OCI-LY1 (cell line): ENCODE results near the gene EPHA1.

Source experiments
- H2AFZ ChIP-seq: fragments of 200-600 bp; sonication (generic), shearing (Covaris generic); 2 replicates; pipeline ENCODE4 v1.6.0; 2014; ENCODE audit warnings: antibody characterized with exemption, mild to moderate bottlenecking, low read length
- H3F3A ChIP-seq: fragments of 200-600 bp; sonication (generic), shearing (Covaris generic); 2 replicates; pipeline ENCODE4 v1.6.0; 2014; ENCODE audit warnings: mild to moderate bottlenecking, antibody characterized with exemption, low read length, moderate library complexity; ENCODE audit not compliant: insufficient read depth
- H3K27ac ChIP-seq: fragments of 200-600 bp; sonication (generic); 2 replicates; pipeline ENCODE4 v1.5.1; 2014; ENCODE audit warnings: low read length, mixed run types, mild to moderate bottlenecking, low read depth; ENCODE audit not compliant: poor library complexity, severe bottlenecking
- H3K27me3 ChIP-seq: fragments of 200-600 bp; sonication (generic); 2 replicates; pipeline ENCODE4 v1.6.0; 2014; ENCODE audit warnings: antibody characterized with exemption, mild to moderate bottlenecking, low read length, moderate library complexity; ENCODE audit not compliant: insufficient read depth
- H3K36me3 ChIP-seq: fragments of 200-600 bp; sonication (generic); 2 replicates; pipeline ENCODE4 v1.6.1; 2014; ENCODE audit warnings: mild to moderate bottlenecking, antibody characterized with exemption, low read length, moderate library complexity, mixed read lengths; ENCODE audit not compliant: insufficient read depth
- H3K4me1 ChIP-seq: fragments of 200-600 bp; sonication (generic); 2 replicates; pipeline ENCODE4 v1.5.1; 2014; ENCODE audit warnings: mild to moderate bottlenecking, low read length, moderate library complexity; ENCODE audit not compliant: insufficient read depth, severe bottlenecking
- H3K4me2 ChIP-seq: fragments of 200-600 bp; sonication (generic), shearing (Covaris generic); 2 replicates; pipeline ENCODE4 v1.6.1; 2014; ENCODE audit warnings: low read length
- H3K4me3 ChIP-seq: fragments of 200-600 bp; sonication (generic); 2 replicates; pipeline ENCODE4 v1.5.1; 2014; ENCODE audit warnings: low read length, low read depth, mild to moderate bottlenecking, mixed read lengths; ENCODE audit not compliant: poor library complexity, severe bottlenecking
- H3K79me2 ChIP-seq: fragments of 200-600 bp; shearing (Covaris generic); 2 replicates; pipeline ENCODE4 v1.6.1; 2016; ENCODE audit warnings: mixed run types, low read length, mixed read lengths; ENCODE audit not compliant: insufficient read depth
- H3K9ac ChIP-seq: fragments of 200-600 bp; sonication (generic), shearing (Covaris generic); 2 replicates; pipeline ENCODE4 v1.6.1; 2014; ENCODE audit warnings: mild to moderate bottlenecking, low read length, mixed read lengths
- H3K9me2 ChIP-seq: fragments of 200-600 bp; sonication (generic), shearing (Covaris generic); 2 replicates; pipeline ENCODE4 v1.6.1; 2014; ENCODE audit warnings: low read depth, mild to moderate bottlenecking, low read length, mixed read lengths
- H3K9me3 ChIP-seq: fragments of 200-600 bp; shearing (Covaris generic); 2 replicates; pipeline ENCODE4 v1.6.1; 2014; ENCODE audit warnings: low read length, mixed read lengths
- H4K20me1 ChIP-seq: fragments of 200-600 bp; sonication (generic), shearing (Covaris generic); 2 replicates; pipeline ENCODE4 v1.6.0; 2016; ENCODE audit warnings: mild to moderate bottlenecking, low read length; ENCODE audit not compliant: insufficient read depth
- CTCF ChIP-seq: fragments of 200-600 bp; sonication (generic), shearing (Covaris generic); IDR thresholded peaks from 2 replicates; pipeline ENCODE4 v1.5.1; 2017; ENCODE audit warnings: mild to moderate bottlenecking, antibody characterized with exemption, low read length, moderate library complexity, mixed read lengths
- EZH2 ChIP-seq: fragments of 200-600 bp; sonication (generic), shearing (Covaris generic); IDR thresholded peaks from 2 replicates; pipeline ENCODE4 v1.8.0; 2017; ENCODE audit warnings: borderline replicate concordance, mixed run types, mild to moderate bottlenecking, antibody characterized with exemption, low read length, moderate library complexity, mixed read lengths

EPHA1 gene

DNA sequence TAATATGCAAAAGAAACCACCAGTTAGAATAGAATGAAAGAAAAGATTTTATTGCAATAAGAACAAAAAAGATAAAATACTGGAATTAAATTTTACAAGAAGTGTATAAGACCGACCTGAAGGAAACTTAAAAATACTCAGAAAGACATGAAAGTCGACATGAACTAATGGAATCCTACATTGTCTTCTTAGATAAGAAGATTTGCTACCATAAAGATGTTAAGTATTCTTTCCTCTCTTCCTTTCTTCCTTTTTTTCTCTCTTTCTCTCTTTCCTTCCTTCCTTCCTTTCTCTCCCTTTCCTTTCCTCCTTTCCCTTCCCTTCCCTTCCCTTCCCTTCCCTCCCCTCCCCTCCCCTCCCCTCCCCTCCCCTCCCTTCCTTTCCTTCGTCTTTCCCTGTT is 41.1 kb upstream of the EPHA1 start:
- no peak overlapping the region for H3K4me2 ChIP-seq
- no peak overlapping the region for H3K9ac ChIP-seq
- H3K9me2 ChIP-seq: peaks cover 3% of the 10 kb centered on the region; the same call in 1 of the 2 replicates
- no peaks in the 10 kb centered on the region for H3K27me3 ChIP-seq
- H3K4me3 ChIP-seq: no peak overlapping the region
- H3K27ac ChIP-seq: no peak overlapping the region
- no peaks in the 10 kb centered on the region for H3K36me3 ChIP-seq
- H3K9me3 ChIP-seq: no peaks in the 10 kb centered on the region
- no peaks in the 10 kb centered on the region for H3F3A ChIP-seq
- no peaks in the 10 kb centered on the region for H3K4me1 ChIP-seq
- no peaks in the 10 kb centered on the region for H4K20me1 ChIP-seq
- TF ChIP-seq EZH2: no peak
- TF ChIP-seq CTCF: no peak
- no peak overlapping the region for H2AFZ ChIP-seq
- H3K79me2 ChIP-seq: no peaks in the 10 kb centered on the region

DNA sequence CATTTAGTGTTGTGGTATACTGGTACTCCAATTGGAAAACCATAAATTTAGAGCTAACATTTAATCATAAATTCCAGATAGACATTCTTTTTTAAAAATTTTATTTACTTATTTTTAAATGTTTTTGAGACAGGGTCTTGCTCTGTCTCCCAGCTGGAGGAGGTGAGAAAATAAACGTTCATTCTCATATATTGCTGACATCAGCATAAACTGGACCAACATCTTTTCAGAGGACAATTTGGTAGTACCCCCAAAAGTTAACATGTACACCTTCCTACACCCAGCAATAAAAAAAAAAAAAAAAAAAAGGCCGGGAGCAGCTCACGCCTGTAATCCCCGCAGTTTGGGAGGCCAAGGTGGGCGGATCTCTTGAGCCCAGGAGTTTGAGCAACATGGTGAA is 39.8 kb upstream of the EPHA1 start:
- no peaks in the 10 kb centered on the region for H3K27me3 ChIP-seq
- H3F3A ChIP-seq: no peaks in the 10 kb centered on the region
- no peaks in the 10 kb centered on the region for H3K36me3 ChIP-seq
- H3K4me2 ChIP-seq: no peak overlapping the region
- no peak overlapping the region for H3K9ac ChIP-seq
- H3K4me1 ChIP-seq: no peaks in the 10 kb centered on the region
- no peaks in the 10 kb centered on the region for H3K79me2 ChIP-seq
- H3K4me3 ChIP-seq: no peak overlapping the region
- no peaks in the 10 kb centered on the region for H4K20me1 ChIP-seq
- no peaks in the 10 kb centered on the region for H3K9me3 ChIP-seq
- H3K9me2 ChIP-seq: peaks cover 3% of the 10 kb centered on the region; the same call in 1 of the 2 replicates
- H2AFZ ChIP-seq: no peak overlapping the region
- TF ChIP-seq EZH2: no peak
- TF ChIP-seq CTCF: no peak
- H3K27ac ChIP-seq: no peak overlapping the region

DNA sequence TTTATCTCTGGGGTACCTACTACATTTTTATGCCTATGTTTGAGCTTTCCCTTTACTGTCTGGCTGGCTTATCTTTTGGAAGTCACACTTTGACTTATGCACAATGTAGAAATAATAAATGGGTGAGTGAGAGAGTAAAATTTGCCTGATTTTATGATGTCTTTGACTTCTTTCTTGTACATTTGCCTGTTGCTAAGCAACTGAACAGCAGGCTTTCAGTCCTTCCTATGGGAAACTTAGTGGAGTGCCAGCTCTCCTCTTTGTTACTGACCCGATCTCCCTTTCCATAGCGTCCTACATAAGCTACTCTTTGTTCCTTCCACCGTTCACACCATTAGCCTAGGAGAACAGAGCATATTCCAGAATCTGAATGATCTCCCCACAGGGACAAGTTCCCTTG is 38.8 kb upstream of the EPHA1 start:
- Histone ChIP-seq H3K9me2 (peaks cover 3% of the 10 kb centered on the region; the same call in 1 of the 2 replicates), H3K4me1 (no peaks in the 10 kb centered on the region), H4K20me1 (no peaks in the 10 kb centered on the region), H3K9me3 (no peaks in the 10 kb centered on the region), H3K9ac (no peak overlapping the region), H3K36me3 (no peaks in the 10 kb centered on the region), H2AFZ (no peak overlapping the region), H3K79me2 (no peaks in the 10 kb centered on the region), H3F3A (no peaks in the 10 kb centered on the region), H3K27ac (no peak overlapping the region), H3K4me2 (no peak overlapping the region), H3K4me3 (no peak overlapping the region), H3K27me3 (no peaks in the 10 kb centered on the region)
- TF ChIP-seq EZH2: no peak
- TF ChIP-seq CTCF: no peak
